Upper lobe of left lung (tissue), 6 donors: Measurements from ENCODE around the gene FAM193B. TPM values are rescaled to one million over a fixed set of nuclear protein-coding genes. Genes with fewer than 3 reads are reported as not detected.

Experiments
- ATAC-seq, 2 donors: fragments of 200-7000 bp; cut with Tn5 transposase; one replicate each; pipeline ENCODE4 v1.9.1; 2022; ENCODE audit warnings: mild to moderate bottlenecking in 2 of 2, moderate library complexity in 2 of 2; ENCODE audit not compliant: low FRiP score in 2 of 2
- DNase-seq, 2 donors: peaks; one replicate each; pipeline ENCODE4 v3.0.0-alpha.2; 2019 to 2020
- H3K27ac ChIP-seq, 4 donors: fragments of 200-600 bp; sonication (generic); one replicate each; pipeline ENCODE4 v1.5.1; 2016 to 2019
- H3K27me3 ChIP-seq, 4 donors: fragments of 200-600 bp; sonication (generic); one replicate each; pipeline ENCODE4 v1.5.1; 2017 to 2019
- H3K36me3 ChIP-seq, 4 donors: fragments of 200-600 bp; sonication (generic); one replicate each; pipeline ENCODE4 v1.5.1; 2016 to 2019
- H3K4me1 ChIP-seq, 4 donors: fragments of 200-600 bp; sonication (generic); one replicate each; pipeline ENCODE4 v1.5.1; 2018 to 2019
- H3K4me3 ChIP-seq, 4 donors: fragments of 200-600 bp; sonication (generic); one replicate each; pipeline ENCODE4 v1.5.1; 2017 to 2019; ENCODE audit warnings: mild to moderate bottlenecking in 2 of 4, moderate library complexity in 1 of 4
- H3K9me3 ChIP-seq, 4 donors: fragments of 200-600 bp; sonication (generic); one replicate each; pipeline ENCODE4 v1.5.1; 2018 to 2019
- EP300 ChIP-seq, 4 donors: sonication (generic); formaldehyde crosslinking; IDR thresholded peaks; one replicate each; pipeline ENCODE4 v1.5.1; 2017; ENCODE audit warnings: antibody characterized with exemption in 4 of 4, control low read depth in 2 of 4
- POLR2A ChIP-seq, 4 donors: fragments of 450-650 bp; IDR thresholded peaks; one replicate each; pipeline ENCODE4 v1.5.1; 2016 to 2017; ENCODE audit warnings: antibody characterized with exemption in 4 of 4, mild to moderate bottlenecking in 2 of 4
- POLR2AphosphoS5 ChIP-seq, 2 donors: sonication (generic); formaldehyde crosslinking; IDR thresholded peaks; one replicate each; pipeline ENCODE4 v1.5.1; 2017; ENCODE audit warnings: antibody characterized with exemption in 2 of 2
- WGBS, 2 donors: methylation state at CpG; one replicate each; pipeline ENCODE4 v1.1.5; 2017 to 2018; 5-methylcytosine and 5-hydroxymethylcytosine counted together
- total RNA-seq, 6 donors: library from RNA; depleted of rRNA in 4 of 6; stranded (reverse); fragments of >200 nt in 4 of 6; gene quantifications; one replicate each; pipeline versions ENCODE4 v1.1.0 to v1.2.1, GENCODE V29; 2016 to 2021
- TF ChIP-seq, protein P1 (sequence below), 6 experiments: fragments of 450-650 bp in 4 of 6; fragments of 200-600 bp in 2 of 6; sonication (generic) in 2 of 6; IDR thresholded peaks; one replicate each; pipeline ENCODE4 v1.5.1; 2016 to 2019; ENCODE audit warnings: antibody characterized with exemption in 6 of 6
- donor health status: DM: no; HTN: no; CAD: no; lungs with moderate emphysema.
- donor health status: DM: no; HTN: yes; CAD: no; lungs with severe emphysema.

Gene FAM193B
- total RNA-seq, 6 donors from 2014 or later: 45.1 to 421 (median 91.4) TPM

DNA sequence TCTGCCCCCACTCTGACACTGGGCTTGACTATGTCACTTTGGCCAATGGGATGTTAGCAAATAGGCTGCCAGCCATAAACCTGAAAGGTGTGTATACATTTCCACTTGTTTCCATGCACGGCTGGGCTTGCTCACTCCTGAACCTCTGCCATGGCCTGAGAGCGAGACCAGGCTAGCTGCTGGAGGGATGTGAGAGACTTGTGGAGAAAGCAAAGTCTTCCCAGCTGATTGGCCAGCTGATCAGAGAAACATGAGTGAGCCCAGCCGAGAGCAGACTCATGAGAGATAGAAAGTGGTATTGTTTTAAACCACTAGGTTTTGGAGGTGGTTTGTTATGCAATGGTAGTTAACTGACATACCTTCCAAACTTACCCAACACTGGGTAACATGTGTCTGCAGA lies 13.9 kb downstream of the FAM193B start:
- TF ChIP-seq, protein P1, sequence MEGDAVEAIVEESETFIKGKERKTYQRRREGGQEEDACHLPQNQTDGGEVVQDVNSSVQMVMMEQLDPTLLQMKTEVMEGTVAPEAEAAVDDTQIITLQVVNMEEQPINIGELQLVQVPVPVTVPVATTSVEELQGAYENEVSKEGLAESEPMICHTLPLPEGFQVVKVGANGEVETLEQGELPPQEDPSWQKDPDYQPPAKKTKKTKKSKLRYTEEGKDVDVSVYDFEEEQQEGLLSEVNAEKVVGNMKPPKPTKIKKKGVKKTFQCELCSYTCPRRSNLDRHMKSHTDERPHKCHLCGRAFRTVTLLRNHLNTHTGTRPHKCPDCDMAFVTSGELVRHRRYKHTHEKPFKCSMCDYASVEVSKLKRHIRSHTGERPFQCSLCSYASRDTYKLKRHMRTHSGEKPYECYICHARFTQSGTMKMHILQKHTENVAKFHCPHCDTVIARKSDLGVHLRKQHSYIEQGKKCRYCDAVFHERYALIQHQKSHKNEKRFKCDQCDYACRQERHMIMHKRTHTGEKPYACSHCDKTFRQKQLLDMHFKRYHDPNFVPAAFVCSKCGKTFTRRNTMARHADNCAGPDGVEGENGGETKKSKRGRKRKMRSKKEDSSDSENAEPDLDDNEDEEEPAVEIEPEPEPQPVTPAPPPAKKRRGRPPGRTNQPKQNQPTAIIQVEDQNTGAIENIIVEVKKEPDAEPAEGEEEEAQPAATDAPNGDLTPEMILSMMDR (IDR thresholded peaks at IDR 0.05): no peak
- no peak for TF ChIP-seq POLR2A (IDR thresholded peaks at IDR 0.05)
- TF ChIP-seq EP300 (IDR thresholded peaks at IDR 0.05): no peak
- TF ChIP-seq POLR2AphosphoS5 (IDR thresholded peaks at IDR 0.05): no peak
- Histone ChIP-seq H3K27ac (no peak overlapping the region), H3K36me3 (peaks cover 0 to 39% (median 23%) of the 10 kb centered on the region in 4 donors), H3K27me3 (no peaks in the 10 kb centered on the region), H3K9me3 (no peaks in the 10 kb centered on the region), H3K4me3 (no peak overlapping the region), H3K4me1 (peaks cover 16 to 29% (median 23%) of the 10 kb centered on the region in 4 donors)
- WGBS, 2 donors: 66 to 92% methylated on average over 3 of the region's 3 CpGs
- ATAC-seq (no peak), DNase-seq (no peak)

DNA sequence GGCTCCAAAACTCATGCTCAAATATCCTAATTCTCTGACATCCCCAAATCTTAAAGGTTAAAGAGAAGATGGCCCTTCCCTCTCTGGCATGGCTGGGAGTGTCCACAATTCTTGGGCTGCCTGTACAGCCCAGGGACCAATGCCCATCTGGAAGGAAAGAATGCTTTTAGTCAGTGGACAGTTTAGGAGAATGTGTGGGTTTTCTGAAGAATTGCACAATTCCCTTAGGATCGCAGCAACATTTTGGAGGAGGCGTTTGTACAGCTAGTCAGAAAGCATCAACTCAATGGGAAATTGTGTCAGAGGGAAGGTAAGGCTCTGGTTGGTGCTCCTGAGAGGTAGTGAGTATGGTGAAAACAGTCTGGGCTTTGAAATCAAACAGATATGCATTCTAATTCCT lies 15.0 kb downstream of the FAM193B start:
- TF ChIP-seq POLR2A (IDR thresholded peaks at IDR 0.05) (no peak), POLR2AphosphoS5 (IDR thresholded peaks at IDR 0.05) (no peak), EP300 (IDR thresholded peaks at IDR 0.05) (no peak)
- TF ChIP-seq, protein P1 (IDR thresholded peaks at IDR 0.05): no peak
- DNase-seq: no peak
- Histone ChIP-seq H3K27me3 (no peaks in the 10 kb centered on the region), H3K4me3 (no peak overlapping the region), H3K9me3 (no peaks in the 10 kb centered on the region), H3K27ac (no peak overlapping the region), H3K4me1 (peaks cover 11 to 29% (median 15%) of the 10 kb centered on the region in 4 donors), H3K36me3 (peaks cover 0 to 49% (median 27%) of the 10 kb centered on the region in 4 donors)
- ATAC-seq: peak in 1 of 2 donors; percentile 54
- WGBS, 2 donors: 67 to 88% methylated on average over 2 of the region's 2 CpGs

DNA sequence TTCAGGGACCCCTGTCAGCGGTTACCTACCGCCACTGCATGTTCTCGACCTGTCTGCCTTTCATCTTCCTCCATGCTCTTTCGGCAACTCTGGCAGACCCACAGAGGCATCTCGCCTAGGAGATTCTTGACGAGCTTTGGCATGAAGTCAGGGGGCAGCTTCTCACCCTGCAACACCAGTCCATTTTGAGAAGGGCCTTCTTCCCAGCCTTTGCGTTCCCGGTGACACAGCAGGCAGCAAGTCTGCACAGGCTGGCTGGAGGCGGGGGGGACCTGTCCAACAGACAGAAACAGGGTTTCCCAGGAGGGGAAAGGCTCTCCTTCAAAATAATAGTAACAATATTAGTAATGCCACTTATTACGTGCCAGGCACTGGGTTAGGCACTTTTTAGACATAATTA lies 15.5 kb downstream of the FAM193B start:
- 87 to 94% methylated on average over 10 of the region's 10 CpGs for WGBS, 2 donors
- H3K4me3 ChIP-seq: no peak overlapping the region
- peaks cover 0 to 55% (median 28%) of the 10 kb centered on the region in 4 donors for H3K36me3 ChIP-seq
- DNase-seq (no peak), ATAC-seq (no peak)
- H3K9me3 ChIP-seq: no peaks in the 10 kb centered on the region
- no peak for TF ChIP-seq POLR2A (IDR thresholded peaks at IDR 0.05)
- TF ChIP-seq POLR2AphosphoS5 (IDR thresholded peaks at IDR 0.05): no peak
- TF ChIP-seq, protein P1 (IDR thresholded peaks at IDR 0.05): no peak
- TF ChIP-seq EP300 (IDR thresholded peaks at IDR 0.05): no peak
- no peak overlapping the region for H3K27ac ChIP-seq
- H3K27me3 ChIP-seq: no peaks in the 10 kb centered on the region
- H3K4me1 ChIP-seq: peaks cover 9 to 27% (median 12%) of the 10 kb centered on the region in 4 donors

DNA sequence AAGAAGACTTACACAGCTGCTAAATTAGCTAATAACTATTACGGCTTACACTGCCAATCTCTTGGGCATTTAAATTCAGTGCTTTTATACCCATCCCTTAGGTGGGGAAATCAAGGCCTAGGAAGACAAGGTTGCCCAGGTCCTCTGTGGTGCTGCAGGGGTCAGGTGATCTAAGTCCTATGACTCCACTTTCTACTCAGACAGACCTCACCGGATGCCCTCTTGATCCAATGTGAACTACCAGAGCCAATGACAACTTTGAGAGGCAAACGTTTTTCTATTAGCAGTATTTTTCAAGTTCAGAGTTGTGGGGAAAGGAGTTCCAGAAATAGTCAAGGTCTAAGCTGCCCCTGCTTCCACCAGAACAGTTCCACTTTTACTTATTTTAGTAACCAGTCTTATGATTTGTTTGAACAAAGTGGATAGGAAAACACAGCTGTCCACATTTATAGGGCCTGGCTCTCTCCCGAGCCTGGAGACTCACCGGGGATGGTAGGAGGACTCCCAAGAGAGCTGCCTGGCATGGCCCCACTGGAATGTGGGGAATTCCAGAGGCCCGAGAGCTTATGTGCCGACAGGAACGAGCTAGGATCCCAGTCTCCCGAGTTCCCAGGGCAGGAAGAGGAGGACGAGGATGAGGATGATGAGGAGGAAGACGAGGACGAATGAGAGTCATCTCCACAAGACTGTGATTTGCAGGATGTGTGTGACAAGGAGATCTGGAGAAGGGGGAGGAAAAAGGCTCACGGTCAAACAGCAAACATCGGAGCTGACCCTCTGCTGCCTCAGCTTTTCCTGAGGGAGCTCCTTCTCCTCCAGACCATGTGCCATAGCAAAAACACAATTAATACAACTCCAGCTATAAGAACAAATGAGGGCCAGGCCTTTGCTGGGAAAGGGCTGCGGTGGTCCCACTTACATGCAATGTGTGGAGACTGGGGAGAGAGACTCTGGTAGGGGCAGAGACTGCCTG lies 16.7 kb downstream of the FAM193B start:
- Histone ChIP-seq H3K27ac (peak overlapping the region; percentile 3 to 38 (median 19)), H3K4me3 (no peak overlapping the region), H3K4me1 (peaks cover 9 to 26% (median 12%) of the 10 kb centered on the region in 4 donors), H3K27me3 (no peaks in the 10 kb centered on the region), H3K36me3 (peaks cover 0 to 62% (median 32%) of the 10 kb centered on the region in 4 donors), H3K9me3 (no peaks in the 10 kb centered on the region)
- DNase-seq (peak in 1 of 2 donors; percentile 39), ATAC-seq (peak in 1 of 2 donors; percentile 50)
- 52 to 53% methylated on average over 15 of the region's 15 CpGs for WGBS, 2 donors
- TF ChIP-seq EP300 (IDR thresholded peaks at IDR 0.05) (no peak), POLR2A (IDR thresholded peaks at IDR 0.05) (no peak), POLR2AphosphoS5 (IDR thresholded peaks at IDR 0.05) (no peak)
- TF ChIP-seq, protein P1 (IDR thresholded peaks at IDR 0.05): no peak
